Stimulated activated CD8-positive, alpha-beta memory T cell treated with anti-CD3 and anti-CD28 coated beads, Interleukin-15, amount 100 ng/mL, for 1 hour (primary cell): ENCODE measurements around the gene PDE9A.

Source experiments
- DNase-seq: peaks from one replicate; pipeline ENCODE4 v3.0.0-alpha.2; 2020; ENCODE audit warnings: low read depth

Gene PDE9A

GRCh38 chr21:42741066-42741465 is 87.6 kb downstream of the PDE9A start:
- no peak for DNase-seq

DNA sequence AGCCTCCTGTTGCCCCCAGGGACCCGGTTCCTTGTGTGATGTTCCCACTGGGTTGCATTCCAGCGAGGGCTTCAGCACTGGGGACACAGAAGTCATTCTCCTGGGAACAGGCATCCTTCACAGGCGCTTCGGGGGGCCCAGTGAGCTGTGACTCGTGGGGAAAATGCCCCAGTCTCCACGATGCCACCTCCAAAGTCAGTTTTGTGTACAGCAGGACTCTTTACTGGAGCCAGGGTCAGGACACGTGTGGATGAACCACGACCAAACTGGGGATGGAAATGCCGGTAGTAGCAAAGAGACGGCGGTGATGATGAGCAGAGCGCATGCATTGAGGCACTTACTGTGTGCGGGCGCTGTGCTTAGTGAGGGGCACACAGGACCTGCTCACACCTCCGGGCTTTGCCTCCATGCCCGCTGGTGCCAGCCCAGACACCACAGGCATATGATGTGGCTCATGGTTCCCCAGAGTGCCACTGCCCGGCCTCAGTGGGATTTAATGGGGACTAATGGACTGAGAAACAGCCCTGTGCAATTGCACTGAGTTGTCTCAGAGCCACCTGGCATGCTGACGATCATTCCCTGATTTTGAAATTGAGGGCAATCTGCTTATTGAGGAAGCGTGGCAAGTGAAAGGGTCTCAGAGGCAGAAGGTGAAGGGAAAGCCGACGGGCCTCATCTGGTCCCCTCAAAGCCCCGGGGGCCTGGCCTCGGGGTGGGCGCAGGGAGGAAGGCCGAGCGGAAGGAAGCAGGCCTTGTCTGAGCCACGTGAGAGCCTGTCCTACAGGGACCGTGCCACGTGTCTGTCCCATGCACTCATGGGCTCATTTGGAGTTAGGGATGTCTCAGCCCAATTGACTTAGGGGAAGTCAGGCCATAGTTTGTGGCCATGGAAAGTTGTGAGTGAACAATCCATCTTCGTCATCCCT is 91.4 kb downstream of the PDE9A start:
- no peak for DNase-seq

- no peak for DNase-seq
Observed at GRCh38 chr21:42745511-42746239, 92.3 kb downstream of the PDE9A start.

GRCh38 chr21:42746240-42746592 is 92.8 kb downstream of the PDE9A start:
- no peak for DNase-seq

DNA sequence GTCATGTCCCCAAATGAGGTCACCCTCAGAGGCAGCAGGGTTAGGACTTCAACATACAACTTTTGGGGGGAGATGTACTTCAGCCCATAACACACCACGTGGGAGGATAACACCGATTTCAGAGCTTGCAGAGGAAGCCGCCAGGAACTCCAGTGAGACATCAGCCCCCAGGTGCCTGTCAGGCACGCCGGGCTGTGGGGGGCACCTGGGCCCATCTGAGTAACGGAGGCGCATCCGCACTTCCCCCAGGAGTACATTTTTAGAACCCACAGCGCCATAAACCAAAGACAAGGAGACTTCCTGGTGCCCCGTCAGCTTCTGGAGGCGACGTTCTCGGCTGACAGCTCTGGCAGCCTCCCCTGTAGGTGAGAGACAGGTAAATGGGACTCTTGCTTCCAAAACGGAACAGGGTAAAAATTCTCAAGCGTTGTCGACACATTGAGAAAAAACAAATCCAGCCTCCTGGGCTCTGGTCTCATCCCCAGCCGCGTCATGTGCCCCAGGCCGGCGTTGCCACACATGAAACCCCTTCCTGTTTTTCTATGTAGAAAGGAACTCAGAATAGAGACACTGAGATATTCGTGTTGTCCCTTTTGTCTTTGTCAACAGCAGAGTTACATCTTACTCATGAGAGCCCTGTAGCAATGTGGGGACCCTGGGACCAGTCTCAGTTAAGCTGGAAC is 93.3 kb downstream of the PDE9A start:
- DNase-seq, result no peak

DNA sequence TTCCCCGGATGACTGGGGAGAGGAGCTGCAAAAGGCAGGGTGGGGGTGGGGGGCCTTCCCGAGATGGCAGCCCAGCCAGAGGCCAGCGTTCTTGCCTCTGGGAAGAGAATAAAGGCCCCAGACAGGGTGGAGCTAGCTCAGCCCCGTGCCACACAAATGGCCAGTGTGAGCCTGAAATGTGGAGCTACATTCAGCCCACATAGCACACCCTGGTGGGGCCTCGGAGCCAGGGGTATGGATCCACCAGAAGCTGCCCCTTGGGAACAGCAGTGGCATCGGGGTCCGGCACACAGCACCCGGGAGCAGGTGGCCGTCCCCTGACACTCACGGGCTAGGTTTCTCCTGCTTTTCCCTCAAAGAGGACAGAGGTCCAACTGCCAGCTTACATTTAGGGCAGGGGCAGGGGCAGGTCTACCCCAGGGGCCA is 93.9 kb downstream of the PDE9A start:
- no peak for DNase-seq

- no peak for DNase-seq
Observed at GRCh38 chr21:42747746-42748351, 94.4 kb downstream of the PDE9A start.

- no peak for DNase-seq
Observed at GRCh38 chr21:42748620-42749176, 95.3 kb downstream of the PDE9A start.

- no peak for DNase-seq
Observed at GRCh38 chr21:42750737-42751530, 97.5 kb downstream of the PDE9A start.

- no peak for DNase-seq
Observed at GRCh38 chr21:42751866-42752265, 98.4 kb downstream of the PDE9A start.

GRCh38 chr21:42753804-42754203 is 100.4 kb downstream of the PDE9A start:
- DNase-seq, result no peak

GRCh38 chr21:42754270-42754933 is 101.0 kb downstream of the PDE9A start:
- DNase-seq, result no peak

- no peak for DNase-seq
Observed at GRCh38 chr21:42755031-42755665, 101.7 kb downstream of the PDE9A start.

DNA sequence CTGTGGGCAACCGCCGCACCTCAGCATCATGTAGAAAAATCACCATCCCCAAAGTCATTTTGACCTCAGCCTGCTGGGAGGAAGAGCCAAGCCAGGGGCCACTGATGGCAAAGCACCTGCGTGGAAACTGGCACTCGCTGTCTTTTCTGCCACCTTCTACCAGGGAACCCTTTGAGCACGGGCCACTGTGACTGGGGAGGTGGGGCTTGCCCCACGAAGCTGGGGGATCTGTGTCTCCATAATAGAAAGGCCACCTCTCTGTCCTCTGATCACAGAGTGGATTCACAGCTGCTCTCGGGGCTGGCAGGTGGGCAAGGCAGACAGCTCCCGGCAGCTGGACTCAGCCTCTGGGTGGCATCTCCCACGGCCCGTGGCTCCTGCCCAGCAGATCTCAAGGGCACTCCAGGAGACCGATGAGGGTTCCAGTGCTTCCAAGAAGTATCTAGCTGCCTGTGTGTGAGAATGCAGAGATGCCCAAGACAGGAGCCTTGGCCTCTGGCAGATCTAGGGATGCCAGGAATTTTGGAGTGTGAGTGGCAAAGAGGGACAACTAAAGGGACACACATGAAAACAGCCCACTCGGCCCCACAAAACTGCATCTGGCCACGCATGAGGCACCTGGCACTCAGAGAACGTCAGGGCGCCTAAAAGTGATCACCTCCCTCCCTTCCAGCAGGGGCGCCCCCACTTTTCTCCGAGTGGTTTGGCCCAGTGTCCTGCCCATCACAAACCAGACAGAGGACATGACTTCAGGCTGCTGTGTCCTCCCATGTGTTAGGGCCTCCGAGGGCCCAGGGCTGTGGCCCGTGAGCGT is 102.6 kb downstream of the PDE9A start:
- no peak for DNase-seq

- DNase-seq, result no peak
Observed at GRCh38 chr21:42756580-42757250, 103.3 kb downstream of the PDE9A start.

- no peak for DNase-seq
Observed at GRCh38 chr21:42757422-42757821, 104.0 kb downstream of the PDE9A start.

GRCh38 chr21:42757826-42758655 is 104.6 kb downstream of the PDE9A start:
- no peak for DNase-seq
